Kidney (tissue), 14 donors: ENCODE data around the gene ADGRD1. TPM values are rescaled to one million over a fixed set of nuclear protein-coding genes. Genes with fewer than 3 reads are reported as not detected.

Experiments used
- DNase-seq, 5 donors: peaks; one replicate each; pipeline ENCODE4 v3.0.0-alpha.2; 2013 to 2020
- FAIRE-seq: peaks from 2 replicates; lab custom pipeline; 2012; peaks lifted over from hg19 to GRCh38; lab: Jason Lieb, UNC
- H3K27ac ChIP-seq, 2 donors: one replicate each; pipeline ENCODE4 v1.7.0; 2013; ENCODE audit warnings: low read depth in 2 of 2, low read length in 2 of 2, inconsistent platforms in 1 of 2
- H3K27me3 ChIP-seq: one replicate; pipeline ENCODE4 v1.7.1; 2013; ENCODE audit warnings: low read length, inconsistent platforms; ENCODE audit not compliant: control insufficient read depth, insufficient read depth
- H3K36me3 ChIP-seq, 3 donors: one replicate each; pipeline versions ENCODE4 v1.7.0 to v1.7.1; 2013; ENCODE audit warnings: low read length in 3 of 3, control low read depth in 1 of 3, inconsistent platforms in 1 of 3; ENCODE audit not compliant: insufficient read depth in 3 of 3, control insufficient read depth in 2 of 3
- H3K4me1 ChIP-seq, 3 donors: one replicate each; pipeline versions ENCODE4 v1.7.0 to v1.7.1; 2013; ENCODE audit warnings: low read length in 3 of 3, inconsistent platforms in 1 of 3, low read depth in 1 of 3; ENCODE audit not compliant: control insufficient read depth in 2 of 3, insufficient read depth in 2 of 3
- H3K4me3 ChIP-seq, 3 donors: one replicate each; pipeline versions ENCODE4 v1.7.0 to v1.8.1; 2013; ENCODE audit warnings: low read length in 3 of 3, control low read depth in 1 of 3, inconsistent platforms in 1 of 3
- H3K9ac ChIP-seq, 3 donors: one replicate each; pipeline versions ENCODE4 v1.7.0 to v1.7.1; 2013; ENCODE audit warnings: low read length in 3 of 3, control low read depth in 1 of 3, inconsistent platforms in 1 of 3
- H3K9me3 ChIP-seq, 3 donors: one replicate each; pipeline versions ENCODE4 v1.7.0 to v1.7.1; 2013; ENCODE audit warnings: low read length in 3 of 3, control low read depth in 1 of 3, inconsistent platforms in 1 of 3; ENCODE audit not compliant: control insufficient read depth in 2 of 3, insufficient read depth in 1 of 3
- CTCF ChIP-seq: IDR thresholded peaks from 3 replicates; pipeline ENCODE4 v1.5.1; 2012; ENCODE audit warnings: mild to moderate bottlenecking, moderate library complexity, borderline replicate concordance; ENCODE audit not compliant: insufficient read depth; ENCODE audit errors: extremely low read depth
- intact Hi-C: fragments of 100-400 bp; cut with DNase I; formaldehyde crosslinking; loops from one replicate; pipeline ENCODE4 v1.11.1; 2022
- polyA plus RNA-seq: library from polyadenylated mRNA; stranded (reverse); fragments of 350-450 nt; fragmentation: Illumina TruSeq; extraction: RNeasy Lipid Tissue Mini Kit (QIAGEN cat#74804); gene quantifications from one replicate; pipeline ENCODE4 v1.2.3, GENCODE V29; 2014; ENCODE audit warnings: low read depth, low replicate concordance; ENCODE audit not compliant: insufficient read depth
- total RNA-seq: library from RNA; stranded (reverse); fragmentation: NEBNext Ultra II Directional; extraction: Animal tissue kit (Norgen Biotek cat#: 25700); gene quantifications from one replicate; pipeline ENCODE4 v1.2.1, GENCODE V29; 2021
- donor health status: control.
- donor health status: control.
- donor health status: control.
- donor health status: control.
- donor health status: control.
- donor health status: DM: yes; HTN: yes; CAD: no.
- donor health status: Normal renal cell carcinoma (clear cell type).

ADGRD1 gene
- total and polyA plus RNA-seq, 2 donors from 2014 or later = 1.7 to 6.7 TPM

- DNase-seq (no peak), FAIRE-seq (no peak)
- no peak overlapping the region for H3K4me3 ChIP-seq
- no peaks in the 10 kb centered on the region for H3K9me3 ChIP-seq
- intact Hi-C loops = no loop called here
- H3K9ac ChIP-seq = no peak overlapping the region
- TF ChIP-seq CTCF = no peak
- no peaks in the 10 kb centered on the region for H3K27me3 ChIP-seq
- no peaks in the 10 kb centered on the region for H3K36me3 ChIP-seq
- no peak overlapping the region for H3K27ac ChIP-seq
- H3K4me1 ChIP-seq = no peaks in the 10 kb centered on the region
These were observed 73.6 kb downstream of the ADGRD1 start for GRCh38 chr12:131027264-131027663.

GRCh38 chr12:131027876-131028586, 74.3 kb downstream of the ADGRD1 start:
- FAIRE-seq = no peak
- H3K4me3 ChIP-seq = no peak overlapping the region

GRCh38 chr12:131028587-131029338, 75.1 kb downstream of the ADGRD1 start:
- intact Hi-C loops = no loop called here
- H3K9ac ChIP-seq = no peak overlapping the region
- no peak overlapping the region for H3K4me3 ChIP-seq
- no peaks in the 10 kb centered on the region for H3K9me3 ChIP-seq
- no peaks in the 10 kb centered on the region for H3K36me3 ChIP-seq
- H3K27ac ChIP-seq = no peak overlapping the region
- no peaks in the 10 kb centered on the region for H3K4me1 ChIP-seq
- no peak for DNase-seq
- no peaks in the 10 kb centered on the region for H3K27me3 ChIP-seq
- no peak for FAIRE-seq
- no peak for TF ChIP-seq CTCF

More at GRCh38 chr12:131027876-131028586, 74.3 kb downstream of the ADGRD1 start:
- TF ChIP-seq CTCF = no peak
- H3K4me1 ChIP-seq = no peaks in the 10 kb centered on the region
- no peaks in the 10 kb centered on the region for H3K36me3 ChIP-seq
- H3K9ac ChIP-seq = no peak overlapping the region
- intact Hi-C loops = no loop called here
- no peaks in the 10 kb centered on the region for H3K9me3 ChIP-seq
- DNase-seq = no peak
- no peaks in the 10 kb centered on the region for H3K27me3 ChIP-seq
- H3K27ac ChIP-seq = no peak overlapping the region
